Left cardiac atrium (tissue), 4 donors: Measurements from ENCODE around the gene ACVRL1. TPM values are rescaled to one million over a fixed set of nuclear protein-coding genes. Genes with fewer than 3 reads are reported as not detected.
A peak's percentile ranks its signal among the peaks of the same experiment; 100 is the strongest.

ENCODE experiments used
- ATAC-seq, 2 donors: fragments of 200-7000 bp; cut with Tn5 transposase; one replicate each; pipeline ENCODE4 v1.9.1; 2020; ENCODE audit warnings: mild to moderate bottlenecking in 2 of 2, moderate library complexity in 2 of 2
- DNase-seq: peaks from one replicate; pipeline ENCODE4 v3.0.0-alpha.2; 2020
- intact Hi-C, 2 donors: fragments of 100-400 bp; cut with DNase I; formaldehyde crosslinking; loops; one replicate each; pipeline versions ENCODE4 v1.14.1 to v1.15.1; 2022 to 2023
- total RNA-seq, 2 donors: library from RNA; stranded (reverse); fragmentation: NEBNext Ultra II Directional; extraction: Animal tissue kit (Norgen Biotek cat#: 25700); gene quantifications; one replicate each; pipeline ENCODE4 v1.2.1, GENCODE V29; 2021
- donor health status: DM: no; HTN: yes; CAD: no.
- donor health status: DM: no; HTN: yes; CAD: no; lungs with severe emphysema.
- donor health status: DM: yes; HTN: yes; CAD: no.
- donor health status: Dilated cardiomyopathy.

ACVRL1 gene
- total RNA-seq, 2 donors from 2014 or later = 44.0 to 65.2 TPM

GRCh38 chr12:51926064-51926632, 18.8 kb downstream of the ACVRL1 start:
- DNase-seq = peak; percentile 67
- peak in 1 of 2 donors; percentile 25 for ATAC-seq
- intact Hi-C loops = no loop called here

GRCh38 chr12:51926718-51927117, 19.4 kb downstream of the ACVRL1 start:
- no peak for DNase-seq
- no peak for ATAC-seq
- intact Hi-C loops = no loop called here

- peak in 1 of 2 donors; percentile 44 for ATAC-seq
- no peak for DNase-seq
- intact Hi-C loops = no loop called here
Observed at GRCh38 chr12:51932218-51933076, 25.1 kb downstream of the ACVRL1 start.

- ATAC-seq (no peak), DNase-seq (no peak)
- intact Hi-C loops = no loop called here
Observed at GRCh38 chr12:51934080-51934479, 26.8 kb downstream of the ACVRL1 start.

- no peak for ATAC-seq
- intact Hi-C loops = no loop called here
- DNase-seq = no peak
Observed at GRCh38 chr12:51937926-51938325, 30.6 kb downstream of the ACVRL1 start.

GRCh38 chr12:51938726-51939125, 31.4 kb downstream of the ACVRL1 start:
- ATAC-seq (no peak), DNase-seq (no peak)
- intact Hi-C loops = no loop called here

GRCh38 chr12:51941011-51941581, 33.8 kb downstream of the ACVRL1 start:
- peak; percentile 64 to 70 for ATAC-seq
- no peak for DNase-seq
- intact Hi-C loops = no loop called here

- DNase-seq (no peak), ATAC-seq (peak; percentile 11 to 53)
- intact Hi-C loops = no loop called here
Observed at GRCh38 chr12:51941604-51942003, 34.3 kb downstream of the ACVRL1 start.

- DNase-seq (no peak), ATAC-seq (no peak)
- intact Hi-C loops = no loop called here
Observed at GRCh38 chr12:51942056-51942455, 34.8 kb downstream of the ACVRL1 start.

GRCh38 chr12:51942501-51943000, 35.2 kb downstream of the ACVRL1 start:
- DNase-seq (no peak), ATAC-seq (no peak)
- intact Hi-C loops = no loop called here

- intact Hi-C loops = no loop called here
Observed at GRCh38 chr12:51943346-51943745, 36.0 kb downstream of the ACVRL1 start.

GRCh38 chr12:51944608-51945233, 37.4 kb downstream of the ACVRL1 start:
- intact Hi-C loops = no loop called here
- DNase-seq = no peak
- ATAC-seq = no peak

More at GRCh38 chr12:51943346-51943745, 36.0 kb downstream of the ACVRL1 start:
- ATAC-seq (no peak), DNase-seq (no peak)

- intact Hi-C loops = no loop called here
Observed at GRCh38 chr12:51947246-51947996, 40.1 kb downstream of the ACVRL1 start.

GRCh38 chr12:51948066-51948465, 40.8 kb downstream of the ACVRL1 start:
- ATAC-seq = no peak
- intact Hi-C loops = no loop called here
- no peak for DNase-seq

More at GRCh38 chr12:51947246-51947996, 40.1 kb downstream of the ACVRL1 start:
- DNase-seq = no peak
- ATAC-seq = no peak

- ATAC-seq (no peak), DNase-seq (no peak)
- intact Hi-C loops = no loop called here
Observed at GRCh38 chr12:51949342-51950030, 42.2 kb downstream of the ACVRL1 start.

GRCh38 chr12:51950682-51951198, 43.4 kb downstream of the ACVRL1 start:
- no peak for ATAC-seq
- intact Hi-C loops = no loop called here
- no peak for DNase-seq

GRCh38 chr12:51951199-51951842, 44.0 kb downstream of the ACVRL1 start, which contains the start of gene ACVR1B:
Gene ACVR1B (plus strand): TSS chr12:51951699. CDS start chr12:51951744, 45 bp downstream.
- ATAC-seq (peak; percentile 94 to 95), DNase-seq (peak; percentile 95)
- intact Hi-C loops = no loop called here
